Measurements from ENCODE around the gene CCDC57. TPM values are rescaled to one million over a fixed set of nuclear protein-coding genes. Genes with fewer than 3 reads are reported as not detected.

The CCDC57 gene
- total RNA-seq, 2 donors from 2014 or later, result 19.4 to 58.1 TPM

GRCh38 chr17:82105882-82106687, 106.6 kb downstream of the CCDC57 start:
- no peaks in the 10 kb centered on the region for H3K36me3 ChIP-seq
- peak overlapping the region; percentile 54 for H3K4me3 ChIP-seq
- TF ChIP-seq CTCF (IDR thresholded peaks at IDR 0.05), result no peak
- peaks cover 10 to 37% of the 10 kb centered on the region in 2 donors for H3K4me1 ChIP-seq (ENCODE audit: control insufficient read depth in 1 of 2, low read depth in 2 of 2)
- H3K9me3 ChIP-seq, result no peaks in the 10 kb centered on the region
- peak overlapping the region; percentile 81 to 82 for H3K27ac ChIP-seq
- DNase-seq (ENCODE audit: low spot score) (no peak), ATAC-seq (ENCODE audit: insufficient number of reproducible peaks, low FRiP score, low read depth) (no peak)
- no peaks in the 10 kb centered on the region for H3K27me3 ChIP-seq (replicated peaks; ENCODE audit: insufficient read depth)

DNA sequence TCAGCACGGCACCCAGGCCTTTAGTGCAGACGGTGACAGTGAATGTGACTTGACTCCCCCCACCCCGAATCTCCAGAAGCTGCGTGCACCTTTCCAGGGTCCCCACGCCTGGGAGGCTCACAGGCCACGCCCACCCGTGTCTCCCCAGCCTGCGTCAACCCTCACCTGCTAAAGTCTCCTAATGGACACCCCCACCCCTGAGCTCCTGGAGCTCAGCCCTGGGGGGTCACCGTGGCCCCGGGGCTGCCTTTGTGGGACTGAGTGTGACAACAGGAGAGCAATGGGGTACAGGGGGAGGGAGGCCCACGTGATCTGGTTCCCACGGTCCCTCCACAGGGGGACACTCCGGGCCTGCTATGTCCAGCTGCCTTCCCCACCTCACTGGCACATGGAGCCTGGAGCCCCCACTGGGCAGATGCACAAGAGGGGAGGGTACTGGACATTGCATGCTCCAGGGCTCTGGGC, 107.2 kb downstream of the CCDC57 start:
- H3K27ac ChIP-seq, result no peak overlapping the region
- ATAC-seq (ENCODE audit: insufficient number of reproducible peaks, low FRiP score, low read depth), result no peak
- no peaks in the 10 kb centered on the region for H3K36me3 ChIP-seq
- H3K4me1 ChIP-seq (ENCODE audit: control insufficient read depth in 1 of 2, low read depth in 2 of 2), result peaks cover 10 to 37% of the 10 kb centered on the region in 2 donors
- no peak overlapping the region for H3K4me3 ChIP-seq
- no peaks in the 10 kb centered on the region for H3K9me3 ChIP-seq
- TF ChIP-seq CTCF (IDR thresholded peaks at IDR 0.05), result no peak
- no peak for DNase-seq (ENCODE audit: low spot score)
- H3K27me3 ChIP-seq (replicated peaks; ENCODE audit: insufficient read depth), result no peaks in the 10 kb centered on the region

GRCh38 chr17:82104797-82105416, 107.7 kb downstream of the CCDC57 start:
- H3K27ac ChIP-seq, result no peak overlapping the region
- peaks cover 10 to 39% of the 10 kb centered on the region in 2 donors for H3K4me1 ChIP-seq (ENCODE audit: control insufficient read depth in 1 of 2, low read depth in 2 of 2)
- ATAC-seq (ENCODE audit: insufficient number of reproducible peaks, low FRiP score, low read depth) (no peak), DNase-seq (ENCODE audit: low spot score) (no peak)
- no peaks in the 10 kb centered on the region for H3K27me3 ChIP-seq (replicated peaks; ENCODE audit: insufficient read depth)
- H3K36me3 ChIP-seq, result no peaks in the 10 kb centered on the region
- no peak overlapping the region for H3K4me3 ChIP-seq
- no peaks in the 10 kb centered on the region for H3K9me3 ChIP-seq
- TF ChIP-seq CTCF (IDR thresholded peaks at IDR 0.05), result no peak

- peaks cover 18 to 49% of the 10 kb centered on the region in 2 donors for H3K4me1 ChIP-seq (ENCODE audit: control insufficient read depth in 1 of 2, low read depth in 2 of 2)
- peak overlapping the region in 1 of 2 donors; percentile 18 for H3K27ac ChIP-seq
- H3K4me3 ChIP-seq, result no peak overlapping the region
- H3K27me3 ChIP-seq (replicated peaks; ENCODE audit: insufficient read depth), result no peaks in the 10 kb centered on the region
- no peak for TF ChIP-seq CTCF (IDR thresholded peaks at IDR 0.05)
- no peaks in the 10 kb centered on the region for H3K9me3 ChIP-seq
- DNase-seq (ENCODE audit: low spot score), result no peak
- no peak for ATAC-seq (ENCODE audit: insufficient number of reproducible peaks, low FRiP score, low read depth)
- no peaks in the 10 kb centered on the region for H3K36me3 ChIP-seq
These were observed 108.8 kb downstream of the CCDC57 start for GRCh38 chr17:82103553-82104451.
